Measurements from ENCODE around the gene PPP4R1.

PPP4R1 gene

DNA sequence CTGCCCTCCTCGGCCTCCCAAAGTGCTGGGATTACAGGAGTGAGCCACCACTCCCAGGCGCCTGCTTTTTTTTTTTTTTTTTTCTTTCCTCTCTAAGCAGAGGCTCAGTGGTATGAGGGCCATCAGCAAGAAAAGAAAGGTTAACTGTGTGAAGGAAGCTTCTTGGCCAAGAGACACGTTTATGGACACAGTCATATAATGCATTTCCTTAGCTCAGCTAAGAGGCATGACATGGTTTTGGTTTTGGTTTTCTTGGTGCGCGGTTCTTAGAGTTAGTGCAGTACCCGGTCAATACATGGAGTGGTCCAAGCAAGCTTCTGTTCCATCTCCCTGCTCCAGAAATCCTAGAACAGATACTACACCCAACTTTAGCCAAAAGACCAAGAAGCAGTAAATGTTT lies 96.5 kb downstream of the PPP4R1 start:
- Histone ChIP-seq H3K9ac (ENCODE audit: low read depth, low read length, poor library complexity, severe bottlenecking) (no peak overlapping the region), H3K9me3 (ENCODE audit: insufficient read depth, low read depth, low read length) (no peaks in the 10 kb centered on the region), H2AFZ (ENCODE audit: low read length) (no peak overlapping the region), H3K36me3 (ENCODE audit: insufficient read depth, low read length) (peaks cover 62% of the 10 kb centered on the region; the same call in 1 of the 2 replicates), H3K4me1 (ENCODE audit: insufficient read depth, low read length, poor library complexity, severe bottlenecking) (no peaks in the 10 kb centered on the region), H3K79me2 (ENCODE audit: insufficient read depth, low read length) (peaks cover 13% of the 10 kb centered on the region), H4K20me1 (ENCODE audit: insufficient read depth, low read length, poor library complexity, severe bottlenecking) (peaks cover 10% of the 10 kb centered on the region), H3K9me2 (replicated peaks; ENCODE audit: low read depth, low read length) (no peaks in the 10 kb centered on the region), H3K27me3 (ENCODE audit: insufficient read depth, low read length, poor library complexity, severe bottlenecking) (no peaks in the 10 kb centered on the region), H3K4me2 (ENCODE audit: low read depth, low read length, poor library complexity, severe bottlenecking) (no peak overlapping the region), H3K4me3 (ENCODE audit: low read length, poor library complexity, severe bottlenecking) (no peak overlapping the region), H3F3A (ENCODE audit: low read depth) (no peaks in the 10 kb centered on the region)
- TF ChIP-seq EZH2phosphoT487 (IDR thresholded peaks at IDR 0.05; ENCODE audit: borderline replicate concordance) = no peak
- TF ChIP-seq, protein P1, sequence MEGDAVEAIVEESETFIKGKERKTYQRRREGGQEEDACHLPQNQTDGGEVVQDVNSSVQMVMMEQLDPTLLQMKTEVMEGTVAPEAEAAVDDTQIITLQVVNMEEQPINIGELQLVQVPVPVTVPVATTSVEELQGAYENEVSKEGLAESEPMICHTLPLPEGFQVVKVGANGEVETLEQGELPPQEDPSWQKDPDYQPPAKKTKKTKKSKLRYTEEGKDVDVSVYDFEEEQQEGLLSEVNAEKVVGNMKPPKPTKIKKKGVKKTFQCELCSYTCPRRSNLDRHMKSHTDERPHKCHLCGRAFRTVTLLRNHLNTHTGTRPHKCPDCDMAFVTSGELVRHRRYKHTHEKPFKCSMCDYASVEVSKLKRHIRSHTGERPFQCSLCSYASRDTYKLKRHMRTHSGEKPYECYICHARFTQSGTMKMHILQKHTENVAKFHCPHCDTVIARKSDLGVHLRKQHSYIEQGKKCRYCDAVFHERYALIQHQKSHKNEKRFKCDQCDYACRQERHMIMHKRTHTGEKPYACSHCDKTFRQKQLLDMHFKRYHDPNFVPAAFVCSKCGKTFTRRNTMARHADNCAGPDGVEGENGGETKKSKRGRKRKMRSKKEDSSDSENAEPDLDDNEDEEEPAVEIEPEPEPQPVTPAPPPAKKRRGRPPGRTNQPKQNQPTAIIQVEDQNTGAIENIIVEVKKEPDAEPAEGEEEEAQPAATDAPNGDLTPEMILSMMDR (conservative IDR thresholded peaks at IDR 0.05; ENCODE audit: low read length) = no peak

DNA sequence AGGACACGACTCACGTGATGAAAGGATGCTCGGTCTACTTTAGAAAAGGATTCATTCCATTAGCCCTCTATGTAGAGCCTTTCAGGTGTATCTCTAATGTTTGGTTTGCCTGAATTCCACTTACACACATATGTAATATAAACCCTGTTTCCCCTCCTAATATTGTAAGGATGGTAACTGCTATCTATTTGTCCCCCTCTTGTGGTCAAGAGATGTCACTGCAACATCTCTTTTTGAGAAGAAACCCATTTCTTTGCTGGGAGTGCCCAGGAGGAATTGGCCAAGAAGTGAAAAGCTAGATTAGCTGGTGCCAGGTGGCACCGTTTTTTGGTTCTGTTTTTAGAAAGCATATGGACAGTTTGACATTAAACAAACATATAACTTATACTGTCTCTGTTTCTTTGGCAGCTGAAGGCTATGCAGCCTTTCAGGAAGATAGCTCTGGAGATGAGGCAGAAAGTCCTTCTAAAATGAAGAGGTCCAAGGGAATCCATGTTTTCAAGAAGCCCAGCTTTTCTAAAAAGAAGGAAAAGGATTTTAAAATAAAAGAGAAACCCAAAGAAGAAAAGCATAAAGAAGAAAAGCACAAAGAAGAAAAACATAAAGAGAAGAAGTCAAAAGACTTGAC lies 97.8 kb downstream of the PPP4R1 start:
- Histone ChIP-seq H3K4me2 (ENCODE audit: low read depth, low read length, poor library complexity, severe bottlenecking) (no peak overlapping the region), H3K4me1 (ENCODE audit: insufficient read depth, low read length, poor library complexity, severe bottlenecking) (no peaks in the 10 kb centered on the region), H3K36me3 (ENCODE audit: insufficient read depth, low read length) (peaks cover 52% of the 10 kb centered on the region; the same call in 1 of the 2 replicates), H3K79me2 (ENCODE audit: insufficient read depth, low read length) (peaks cover 26% of the 10 kb centered on the region), H3K9me2 (replicated peaks; ENCODE audit: low read depth, low read length) (no peaks in the 10 kb centered on the region), H4K20me1 (ENCODE audit: insufficient read depth, low read length, poor library complexity, severe bottlenecking) (peaks cover 12% of the 10 kb centered on the region), H3K9me3 (ENCODE audit: insufficient read depth, low read depth, low read length) (no peaks in the 10 kb centered on the region), H3K27me3 (ENCODE audit: insufficient read depth, low read length, poor library complexity, severe bottlenecking) (no peaks in the 10 kb centered on the region), H3F3A (ENCODE audit: low read depth) (no peaks in the 10 kb centered on the region), H2AFZ (ENCODE audit: low read length) (no peak overlapping the region), H3K9ac (ENCODE audit: low read depth, low read length, poor library complexity, severe bottlenecking) (no peak overlapping the region), H3K4me3 (ENCODE audit: low read length, poor library complexity, severe bottlenecking) (no peak overlapping the region)
- TF ChIP-seq, protein P1 (conservative IDR thresholded peaks at IDR 0.05; ENCODE audit: low read length) = peak; percentile 95
- TF ChIP-seq EZH2phosphoT487 (IDR thresholded peaks at IDR 0.05; ENCODE audit: borderline replicate concordance) = no peak

DNA sequence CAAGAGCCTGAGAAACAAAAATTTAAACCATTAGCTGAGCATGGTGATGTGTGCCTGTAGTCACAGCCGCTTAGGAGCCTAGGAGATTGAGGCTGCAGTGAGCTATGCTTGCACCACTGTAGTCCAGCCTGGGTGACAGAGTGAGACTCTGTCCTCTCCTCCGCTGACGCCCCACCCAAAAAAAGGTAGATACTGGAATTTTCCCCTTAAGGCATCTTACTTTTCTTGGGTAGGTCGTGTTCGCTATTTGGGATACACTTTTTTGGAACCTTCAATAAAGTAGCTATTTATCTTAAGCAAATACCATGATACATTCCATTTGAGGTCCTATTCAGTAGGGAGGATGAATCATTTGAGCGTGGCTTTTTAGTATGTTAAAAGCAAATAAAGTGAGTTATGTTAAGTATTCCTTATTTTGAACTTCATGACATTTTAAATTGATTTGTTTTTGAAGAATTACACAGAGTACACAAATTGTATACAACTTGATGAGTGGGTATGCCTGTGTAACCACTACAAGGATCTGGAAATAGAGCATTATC lies 100.3 kb downstream of the PPP4R1 start:
- H2AFZ ChIP-seq (ENCODE audit: low read length) = no peak overlapping the region
- peaks cover 20% of the 10 kb centered on the region for H4K20me1 ChIP-seq (ENCODE audit: insufficient read depth, low read length, poor library complexity, severe bottlenecking)
- H3F3A ChIP-seq (ENCODE audit: low read depth) = no peaks in the 10 kb centered on the region
- no peak overlapping the region for H3K4me3 ChIP-seq (ENCODE audit: low read length, poor library complexity, severe bottlenecking)
- H3K36me3 ChIP-seq (ENCODE audit: insufficient read depth, low read length) = peaks cover 35% of the 10 kb centered on the region; the same call in 1 of the 2 replicates
- H3K9ac ChIP-seq (ENCODE audit: low read depth, low read length, poor library complexity, severe bottlenecking) = no peak overlapping the region
- no peak overlapping the region for H3K4me2 ChIP-seq (ENCODE audit: low read depth, low read length, poor library complexity, severe bottlenecking)
- no peaks in the 10 kb centered on the region for H3K9me2 ChIP-seq (replicated peaks; ENCODE audit: low read depth, low read length)
- no peaks in the 10 kb centered on the region for H3K27me3 ChIP-seq (ENCODE audit: insufficient read depth, low read length, poor library complexity, severe bottlenecking)
- no peaks in the 10 kb centered on the region for H3K9me3 ChIP-seq (ENCODE audit: insufficient read depth, low read depth, low read length)
- peaks cover 44% of the 10 kb centered on the region for H3K79me2 ChIP-seq (ENCODE audit: insufficient read depth, low read length)
- H3K4me1 ChIP-seq (ENCODE audit: insufficient read depth, low read length, poor library complexity, severe bottlenecking) = no peaks in the 10 kb centered on the region
- TF ChIP-seq, protein P1 (conservative IDR thresholded peaks at IDR 0.05; ENCODE audit: low read length) = no peak
- no peak for TF ChIP-seq EZH2phosphoT487 (IDR thresholded peaks at IDR 0.05; ENCODE audit: borderline replicate concordance)

All from Loucy (cell line).